Measurements from ENCODE around the gene CGB8.

Gene CGB8

DNA sequence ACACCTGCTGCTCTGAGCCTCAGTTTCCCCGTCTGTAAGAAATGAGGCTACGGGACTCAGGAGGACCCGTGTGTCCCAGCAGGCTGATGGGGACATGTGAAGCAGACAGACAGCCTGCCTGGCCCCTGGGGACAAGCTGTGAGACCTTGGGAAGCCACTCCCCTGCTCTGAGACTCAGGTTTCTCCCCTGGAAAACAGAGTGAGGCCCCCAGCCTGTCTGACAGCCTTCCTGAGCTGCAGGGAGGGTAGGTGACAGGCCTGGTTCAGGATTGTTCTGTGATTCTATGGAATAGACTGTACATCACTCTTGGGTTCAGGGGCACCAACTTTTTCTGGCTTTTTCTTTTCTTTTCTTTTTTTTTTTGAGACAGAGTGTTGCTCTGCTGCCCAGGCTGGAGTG is 18.6 kb upstream of the CGB8 start:
- H3K9me3 ChIP-seq (ENCODE audit: insufficient read depth, low read depth, low read length) = peaks cover 26% of the 10 kb centered on the region
- H2AK5ac ChIP-seq (ENCODE audit: low read length) = no peak overlapping the region
- H2BK12ac ChIP-seq (ENCODE audit: low read length) = no peak overlapping the region
- no CpG with 5 or more reads among the region's 3 CpGs for WGBS (ENCODE audit: extremely low coverage, insufficient coverage, insufficient read length)
- DNase-seq = no peak
- no peak overlapping the region for H2AFZ ChIP-seq (ENCODE audit: insufficient read depth, low read length, poor library complexity)
- no peak overlapping the region for H4K12ac ChIP-seq (ENCODE audit: low read depth, low read length)
- H3K27me3 ChIP-seq (ENCODE audit: insufficient read depth, low read length) = peaks cover 22% of the 10 kb centered on the region
- H3K36me3 ChIP-seq (ENCODE audit: control insufficient read depth in 1 of 2, insufficient read depth in 2 of 2, low read length in 2 of 2) = no peaks in the 10 kb centered on the region
- no peak overlapping the region for H3K18ac ChIP-seq (ENCODE audit: low read length)
- no peak overlapping the region for H3K4me2 ChIP-seq (ENCODE audit: low read length)
- peaks cover 21 to 27% of the 10 kb centered on the region in 2 experiments for H3K4me1 ChIP-seq (ENCODE audit: control insufficient read depth in 1 of 2, insufficient read depth in 2 of 2, low read length in 2 of 2)
- H2BK5ac ChIP-seq (ENCODE audit: low read depth, low read length, poor library complexity) = no peak overlapping the region
- no peak overlapping the region for H2BK120ac ChIP-seq (ENCODE audit: insufficient read depth, low read length, poor library complexity)
- H3K79me2 ChIP-seq (ENCODE audit: control insufficient read depth, insufficient read depth, low read length, poor library complexity) = peaks cover 4% of the 10 kb centered on the region
- H3K4me3 ChIP-seq (ENCODE audit: low read depth, low read length) = no peak overlapping the region
- H3K79me1 ChIP-seq (ENCODE audit: low read length) = peaks cover 17% of the 10 kb centered on the region
- no peak overlapping the region for H3K14ac ChIP-seq (ENCODE audit: low read length)
- H3K23ac ChIP-seq (ENCODE audit: low read length) = no peak overlapping the region
- H3K27ac ChIP-seq (ENCODE audit: low read depth, low read length) = no peak overlapping the region
- no peak overlapping the region for H3K9ac ChIP-seq (ENCODE audit: low read length)
- H4K91ac ChIP-seq (ENCODE audit: low read depth, low read length) = no peak overlapping the region
- H4K8ac ChIP-seq (ENCODE audit: low read depth, low read length) = no peak overlapping the region
- no peak overlapping the region for H3K4ac ChIP-seq (ENCODE audit: low read depth, low read length)

DNA sequence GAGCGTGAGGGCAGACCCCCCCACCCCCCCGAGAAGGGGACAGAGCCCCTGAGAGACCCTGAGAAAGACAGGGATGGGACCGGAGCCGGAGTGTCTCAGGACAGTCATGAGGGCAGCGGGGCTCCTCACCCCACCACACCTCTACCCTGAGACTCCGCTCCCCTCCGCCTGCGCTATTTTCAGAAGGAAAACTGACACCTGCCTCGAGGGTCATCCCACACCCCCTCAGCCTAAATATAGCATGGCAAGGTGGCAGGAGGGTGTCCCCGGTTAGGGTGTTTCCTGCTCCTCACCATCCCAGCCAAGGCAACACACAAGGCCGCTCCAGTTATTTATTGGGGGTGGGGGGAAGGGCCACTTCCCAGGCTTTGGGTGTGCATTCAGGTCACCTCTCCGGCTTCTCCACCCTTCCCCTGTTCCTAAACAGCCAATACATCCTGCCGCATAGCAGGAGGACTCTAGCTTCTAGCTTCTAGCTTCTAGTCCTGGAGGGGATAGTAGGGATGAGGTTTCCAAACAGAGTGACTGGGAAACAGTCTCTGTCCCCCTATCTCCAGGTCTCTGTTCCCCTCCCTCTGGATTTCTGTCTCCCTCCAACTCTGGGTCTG is 17.1 kb upstream of the CGB8 start:
- peaks cover 21 to 26% of the 10 kb centered on the region in 2 experiments for H3K4me1 ChIP-seq (ENCODE audit: control insufficient read depth in 1 of 2, insufficient read depth in 2 of 2, low read length in 2 of 2)
- peaks cover 0 to 2% of the 10 kb centered on the region in 2 experiments for H3K36me3 ChIP-seq (ENCODE audit: control insufficient read depth in 1 of 2, insufficient read depth in 2 of 2, low read length in 2 of 2)
- no peak overlapping the region for H3K9ac ChIP-seq (ENCODE audit: low read length)
- peak overlapping the region; percentile 87 for H2BK12ac ChIP-seq (ENCODE audit: low read length)
- no peak overlapping the region for H3K18ac ChIP-seq (ENCODE audit: low read length)
- peak overlapping the region; percentile 69 for H3K14ac ChIP-seq (ENCODE audit: low read length)
- WGBS (ENCODE audit: extremely low coverage, insufficient coverage, insufficient read length) = no CpG with 5 or more reads among the region's 13 CpGs
- H3K27me3 ChIP-seq (ENCODE audit: insufficient read depth, low read length) = peaks cover 11% of the 10 kb centered on the region
- peak overlapping the region; percentile 90 for H2AK5ac ChIP-seq (ENCODE audit: low read length)
- H3K4me3 ChIP-seq (ENCODE audit: low read depth, low read length) = no peak overlapping the region
- peaks cover 16% of the 10 kb centered on the region for H3K9me3 ChIP-seq (ENCODE audit: insufficient read depth, low read depth, low read length)
- peaks cover 4% of the 10 kb centered on the region for H3K79me2 ChIP-seq (ENCODE audit: control insufficient read depth, insufficient read depth, low read length, poor library complexity)
- no peak overlapping the region for H3K4me2 ChIP-seq (ENCODE audit: low read length)
- H2AFZ ChIP-seq (ENCODE audit: insufficient read depth, low read length, poor library complexity) = peak overlapping the region; percentile 28
- H4K12ac ChIP-seq (ENCODE audit: low read depth, low read length) = no peak overlapping the region
- H3K4ac ChIP-seq (ENCODE audit: low read depth, low read length) = no peak overlapping the region
- H4K91ac ChIP-seq (ENCODE audit: low read depth, low read length) = peak overlapping the region; percentile 89
- no peak overlapping the region for H3K23ac ChIP-seq (ENCODE audit: low read length)
- H2BK120ac ChIP-seq (ENCODE audit: insufficient read depth, low read length, poor library complexity) = peak overlapping the region; percentile 44
- peaks cover 17% of the 10 kb centered on the region for H3K79me1 ChIP-seq (ENCODE audit: low read length)
- peak overlapping the region; percentile 80 for H4K8ac ChIP-seq (ENCODE audit: low read depth, low read length)
- DNase-seq = no peak
- no peak overlapping the region for H3K27ac ChIP-seq (ENCODE audit: low read depth, low read length)
- H2BK5ac ChIP-seq (ENCODE audit: low read depth, low read length, poor library complexity) = no peak overlapping the region

DNA sequence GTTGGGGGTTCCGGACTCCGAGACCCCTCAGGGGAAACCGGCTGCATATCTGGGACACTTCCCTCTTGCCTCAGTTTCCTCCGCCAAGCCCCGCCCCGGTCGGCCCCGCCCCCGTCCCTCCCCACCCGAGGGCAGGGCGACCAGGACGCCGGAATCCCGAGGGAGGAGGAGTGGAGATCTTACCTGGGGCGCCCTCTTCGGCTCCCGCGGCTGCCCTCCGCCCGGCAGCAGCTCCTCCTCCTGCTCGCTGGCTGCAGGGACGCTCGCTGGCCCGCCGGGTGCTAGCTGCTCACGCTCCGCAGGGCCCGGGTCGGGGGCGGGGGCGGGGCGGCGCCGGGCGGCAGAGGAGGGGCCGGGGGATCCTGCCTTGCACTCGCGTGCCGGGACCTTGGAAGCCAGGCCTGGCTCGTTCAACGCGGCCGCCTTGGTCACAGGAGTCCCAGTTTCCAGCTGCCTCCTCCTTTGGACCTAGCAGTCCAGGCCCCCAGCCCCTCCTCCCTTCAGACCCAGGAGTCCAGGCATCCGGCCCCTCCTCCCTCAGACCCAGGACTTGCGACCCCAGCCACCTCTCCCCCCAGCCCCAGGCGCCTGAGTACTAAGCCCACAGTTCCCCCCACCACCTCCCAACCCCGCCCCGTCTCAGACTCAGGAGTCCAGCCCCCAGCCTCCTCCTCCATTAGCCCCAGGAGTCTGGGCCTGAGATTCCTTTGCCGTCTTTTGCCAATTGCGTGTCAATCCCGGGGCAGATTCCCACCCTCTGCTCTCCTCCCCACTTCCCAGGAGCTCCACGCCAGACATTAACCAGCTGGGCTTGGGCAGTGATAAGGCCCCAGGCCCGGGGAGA is 16.1 kb upstream of the CGB8 start, which contains the start of gene NTF4:
TSS of gene NTF4 (minus strand) at position 51 of the 844 bp plus-strand sequence. CDS start 2,821 bp downstream, outside the sequence.
- peak within 1 kb of the TSS; percentile 65 for H3K4ac ChIP-seq (ENCODE audit: low read depth, low read length)
- peaks cover 6% of the 10 kb centered on the region for H3K9me3 ChIP-seq (ENCODE audit: insufficient read depth, low read depth, low read length)
- peak within 1 kb of the TSS; percentile 45 for H3K4me3 ChIP-seq (ENCODE audit: low read depth, low read length)
- no CpG with 5 or more reads among the region's 53 CpGs for WGBS (ENCODE audit: extremely low coverage, insufficient coverage, insufficient read length)
- peak within 1 kb of the TSS; percentile 82 for H2AFZ ChIP-seq (ENCODE audit: insufficient read depth, low read length, poor library complexity)
- peaks cover 17% of the 10 kb centered on the region for H3K79me1 ChIP-seq (ENCODE audit: low read length)
- H3K18ac ChIP-seq (ENCODE audit: low read length) = peak within 1 kb of the TSS; percentile 97
- peak within 1 kb of the TSS; percentile 92 for H2BK12ac ChIP-seq (ENCODE audit: low read length)
- peak within 1 kb of the TSS; percentile 97 for H4K91ac ChIP-seq (ENCODE audit: low read depth, low read length)
- peaks cover 0 to 2% of the 10 kb centered on the region in 2 experiments for H3K36me3 ChIP-seq (ENCODE audit: control insufficient read depth in 1 of 2, insufficient read depth in 2 of 2, low read length in 2 of 2)
- peak within 1 kb of the TSS; percentile 81 for H3K27ac ChIP-seq (ENCODE audit: low read depth, low read length)
- peaks cover 4% of the 10 kb centered on the region for H3K79me2 ChIP-seq (ENCODE audit: control insufficient read depth, insufficient read depth, low read length, poor library complexity)
- no peak within 1 kb of the TSS for H3K9ac ChIP-seq (ENCODE audit: low read length)
- H3K14ac ChIP-seq (ENCODE audit: low read length) = peak within 1 kb of the TSS; percentile 85
- H3K4me1 ChIP-seq (ENCODE audit: control insufficient read depth in 1 of 2, insufficient read depth in 2 of 2, low read length in 2 of 2) = peaks cover 21 to 26% of the 10 kb centered on the region in 2 experiments
- peak; percentile 57 to 61 for DNase-seq
- peak within 1 kb of the TSS; percentile 87 for H4K12ac ChIP-seq (ENCODE audit: low read depth, low read length)
- H2AK5ac ChIP-seq (ENCODE audit: low read length) = peak within 1 kb of the TSS; percentile 84
- H2BK5ac ChIP-seq (ENCODE audit: low read depth, low read length, poor library complexity) = peak within 1 kb of the TSS; percentile 78
- peaks cover 1% of the 10 kb centered on the region for H3K27me3 ChIP-seq (ENCODE audit: insufficient read depth, low read length)
- peak within 1 kb of the TSS; percentile 96 for H4K8ac ChIP-seq (ENCODE audit: low read depth, low read length)
- H3K23ac ChIP-seq (ENCODE audit: low read length) = no peak within 1 kb of the TSS
- peak within 1 kb of the TSS; percentile 62 for H3K4me2 ChIP-seq (ENCODE audit: low read length)
- H2BK120ac ChIP-seq (ENCODE audit: insufficient read depth, low read length, poor library complexity) = peak within 1 kb of the TSS; percentile 96

DNA sequence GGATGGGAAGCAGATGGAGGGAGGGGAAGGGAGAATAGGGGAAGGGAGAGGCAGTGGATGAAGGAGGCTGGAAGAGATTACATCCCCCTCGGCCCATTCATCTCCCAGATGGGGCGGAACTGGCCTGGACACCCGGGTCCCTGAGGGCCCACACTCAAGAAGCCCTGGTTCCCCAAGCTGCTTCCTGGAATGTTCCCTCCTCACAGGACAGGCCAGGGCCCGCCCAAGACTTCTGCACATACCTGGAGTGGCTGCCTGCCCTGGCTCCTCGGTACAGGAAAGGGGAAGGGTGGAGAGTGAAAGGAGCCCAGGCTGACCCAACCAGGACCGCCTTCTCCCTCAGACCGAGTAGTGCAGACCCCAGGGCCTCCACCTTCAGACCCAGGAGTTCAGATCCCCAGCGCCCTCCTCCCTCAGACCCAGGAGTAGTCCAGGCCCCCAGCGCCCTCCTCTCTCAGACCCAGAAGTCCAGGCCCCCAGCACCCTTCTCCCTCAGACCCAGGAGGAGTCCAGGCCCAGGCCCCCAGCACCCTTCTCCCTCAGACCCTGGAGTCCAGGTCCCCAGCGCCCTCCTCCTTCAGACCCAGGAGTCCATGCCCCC is 15.2 kb upstream of the CGB8 start:
- Histone ChIP-seq H2BK120ac (ENCODE audit: insufficient read depth, low read length, poor library complexity) (peak overlapping the region; percentile 96), H2AK5ac (ENCODE audit: low read length) (peak overlapping the region; percentile 84), H3K9me3 (ENCODE audit: insufficient read depth, low read depth, low read length) (peaks cover 2% of the 10 kb centered on the region), H3K27me3 (ENCODE audit: insufficient read depth, low read length) (no peaks in the 10 kb centered on the region), H3K4me3 (ENCODE audit: low read depth, low read length) (peak overlapping the region; percentile 45), H3K79me2 (ENCODE audit: control insufficient read depth, insufficient read depth, low read length, poor library complexity) (peaks cover 4% of the 10 kb centered on the region), H3K79me1 (ENCODE audit: low read length) (peaks cover 17% of the 10 kb centered on the region), H2BK12ac (ENCODE audit: low read length) (peak overlapping the region; percentile 92), H3K4me1 (ENCODE audit: control insufficient read depth in 1 of 2, insufficient read depth in 2 of 2, low read length in 2 of 2) (peaks cover 21 to 26% of the 10 kb centered on the region in 2 experiments), H3K9ac (ENCODE audit: low read length) (no peak overlapping the region), H4K8ac (ENCODE audit: low read depth, low read length) (peak overlapping the region; percentile 96), H2AFZ (ENCODE audit: insufficient read depth, low read length, poor library complexity) (peak overlapping the region; percentile 82), H3K4me2 (ENCODE audit: low read length) (peak overlapping the region; percentile 53), H4K12ac (ENCODE audit: low read depth, low read length) (peak overlapping the region; percentile 87), H4K91ac (ENCODE audit: low read depth, low read length) (peak overlapping the region; percentile 97), H3K4ac (ENCODE audit: low read depth, low read length) (peak overlapping the region; percentile 65), H3K27ac (ENCODE audit: low read depth, low read length) (peak overlapping the region; percentile 81), H3K23ac (ENCODE audit: low read length) (no peak overlapping the region), H3K18ac (ENCODE audit: low read length) (peak overlapping the region; percentile 97), H2BK5ac (ENCODE audit: low read depth, low read length, poor library complexity) (peak overlapping the region; percentile 77), H3K14ac (ENCODE audit: low read length) (peak overlapping the region; percentile 85), H3K36me3 (ENCODE audit: control insufficient read depth in 1 of 2, insufficient read depth in 2 of 2, low read length in 2 of 2) (peaks cover 0 to 2% of the 10 kb centered on the region in 2 experiments)
- peak; percentile 28 to 43 for DNase-seq
- no CpG with 5 or more reads among the region's 10 CpGs for WGBS (ENCODE audit: extremely low coverage, insufficient coverage, insufficient read length)

All from trophoblast cell (in vitro differentiated cells and primary cell).